H1 (cell line): ENCODE data around the gene UNC119B. TPM values are rescaled to one million over a fixed set of nuclear protein-coding genes. Genes with fewer than 3 reads are reported as not detected.

Source experiments
- CTCF ChIA-PET: fragments of 300-600 bp; sonication (Branson Sonifier 250); formaldehyde crosslinking; loops from one replicate; lab custom pipeline; 2021; ENCODE audit not compliant: partially characterized antibody; lab: Charles Lee
- POLR2A ChIA-PET: fragments of 300-600 bp; sonication (Branson Sonifier 250); formaldehyde crosslinking; loops from one replicate; lab custom pipeline; 2021; ENCODE audit warnings: inconsistent platforms; ENCODE audit not compliant: partially characterized antibody; lab: Charles Lee
- DNase-seq, 2 experiments: peaks; one replicate each; pipeline versions ENCODE4 v3.0.0 to v3.0.0-alpha.2; 2010 to 2022; ENCODE audit warnings: low spot score in 2 of 2, low read depth in 1 of 2, mixed read lengths in 1 of 2
- FAIRE-seq: peaks from 2 replicates; lab custom pipeline; 2011; peaks lifted over from hg19 to GRCh38; lab: Jason Lieb, UNC
- H2AFZ ChIP-seq: 2 replicates; pipeline ENCODE4 v1.8.1; 2012; ENCODE audit warnings: low read length, inconsistent platforms
- H2AK5ac ChIP-seq: 2 replicates; pipeline ENCODE4 v1.6.1; 2013; ENCODE audit warnings: low read depth, low read length
- H2BK120ac ChIP-seq: replicated peaks from 2 replicates; pipeline ENCODE3; 2013; ENCODE audit warnings: low read depth, low read length, inconsistent platforms
- H2BK12ac ChIP-seq: 2 replicates; pipeline ENCODE4 v1.6.1; 2013; ENCODE audit warnings: low read depth, low read length
- H2BK15ac ChIP-seq: 2 replicates; pipeline ENCODE4 v1.6.1; 2013; ENCODE audit warnings: low read length
- H2BK20ac ChIP-seq: 2 replicates; pipeline ENCODE4 v1.6.1; 2013; ENCODE audit warnings: low read length
- H2BK5ac ChIP-seq: 2 replicates; pipeline ENCODE4 v1.6.1; 2013; ENCODE audit warnings: low read depth, low read length
- H3K14ac ChIP-seq: 2 replicates; pipeline ENCODE4 v1.6.1; 2013; ENCODE audit warnings: inconsistent platforms; ENCODE audit not compliant: insufficient read length
- H3K18ac ChIP-seq: 2 replicates; pipeline ENCODE4 v1.6.1; 2013; ENCODE audit warnings: low read length; ENCODE audit errors: extremely low read depth
- H3K23ac ChIP-seq: 2 replicates; pipeline ENCODE4 v1.6.1; 2013; ENCODE audit warnings: inconsistent platforms; ENCODE audit not compliant: insufficient read length
- H3K23me2 ChIP-seq: 2 replicates; pipeline ENCODE4 v1.6.1; 2013; ENCODE audit warnings: low read depth, low read length
- H3K27ac ChIP-seq: 2 replicates; pipeline ENCODE4 v1.6.1; 2011; ENCODE audit warnings: low read depth, low read length, inconsistent platforms
- H3K27me3 ChIP-seq, 4 experiments: replicated peaks in 1 of 4; 1 replicate in 1 of 4; 2 replicates in 3 of 4; pipeline versions ENCODE4 v1.6.1 to v1.8.1; 2011 to 2013; ENCODE audit warnings: low read length in 3 of 4, mild to moderate bottlenecking in 3 of 4, inconsistent platforms in 2 of 4, mixed read lengths in 2 of 4, moderate library complexity in 1 of 4; ENCODE audit not compliant: control insufficient read depth in 3 of 4, insufficient read depth in 3 of 4; ENCODE audit errors: extremely low read depth in 1 of 4
- H3K36me3 ChIP-seq, 4 experiments: 2 replicates each; pipeline versions ENCODE4 v1.6.1 to v1.8.1; 2011 to 2013; ENCODE audit warnings: mild to moderate bottlenecking in 4 of 4, low read length in 3 of 4, moderate library complexity in 2 of 4, control low read depth in 1 of 4, inconsistent platforms in 1 of 4; ENCODE audit not compliant: insufficient read depth in 4 of 4, control insufficient read depth in 2 of 4
- H3K4ac ChIP-seq: replicated peaks from 2 replicates; pipeline ENCODE3; 2013; ENCODE audit warnings: low read length, low read depth, mixed read lengths, inconsistent platforms; ENCODE audit not compliant: insufficient read length
- H3K4me1 ChIP-seq, 4 experiments: replicated peaks in 1 of 4; 1 replicate in 1 of 4; 2 replicates in 3 of 4; pipeline versions ENCODE4 v1.6.1 to v1.8.1; 2011 to 2013; ENCODE audit warnings: low read length in 3 of 4, inconsistent platforms in 2 of 4, mixed read lengths in 1 of 4; ENCODE audit not compliant: insufficient read depth in 4 of 4, control insufficient read depth in 3 of 4
- H3K4me2 ChIP-seq, 2 experiments: 2 replicates each; pipeline versions ENCODE4 v1.6.1 to v1.8.1; 2011 to 2013; ENCODE audit warnings: low read depth in 2 of 2, low read length in 2 of 2, control low read depth in 1 of 2, inconsistent platforms in 1 of 2, mild to moderate bottlenecking in 1 of 2; ENCODE audit not compliant: insufficient read depth in 1 of 2
- H3K4me3 ChIP-seq, 4 experiments: fragments of 200-600, 300-600 bp in 1 of 4; sonication (generic), shearing (Covaris generic), sonication (Bioruptor Twin) in 1 of 4; 2 replicates each; pipeline versions ENCODE4 v1.5.1 to v1.8.1; 2011 to 2016; ENCODE audit warnings: low read length in 4 of 4, low read depth in 3 of 4, control low read depth in 2 of 4, inconsistent platforms in 2 of 4, mild to moderate bottlenecking in 2 of 4, mixed read lengths in 1 of 4, moderate library complexity in 1 of 4; ENCODE audit not compliant: insufficient read depth in 2 of 4; ENCODE audit errors: extremely low read depth in 1 of 4
- H3K56ac ChIP-seq: replicated peaks from 2 replicates; pipeline ENCODE3; 2013; ENCODE audit warnings: low read depth, mild to moderate bottlenecking, mixed read lengths, low read length, inconsistent platforms; ENCODE audit not compliant: insufficient read length
- H3K79me1 ChIP-seq: 2 replicates; pipeline ENCODE4 v1.6.1; 2013; ENCODE audit warnings: low read depth, low read length, control low read depth
- H3K79me2 ChIP-seq, 2 experiments: 2 replicates each; pipeline versions ENCODE4 v1.6.1 to v1.8.1; 2012 to 2013; ENCODE audit warnings: low read length in 2 of 2, mild to moderate bottlenecking in 2 of 2, inconsistent platforms in 1 of 2; ENCODE audit not compliant: insufficient read depth in 2 of 2, control insufficient read depth in 1 of 2
- H3K9ac ChIP-seq, 4 experiments: replicated peaks in 1 of 4; 1 replicate in 1 of 4; 2 replicates in 3 of 4; pipeline versions ENCODE4 v1.6.1 to v1.8.1; 2011 to 2013; ENCODE audit warnings: low read depth in 3 of 4, low read length in 3 of 4, control low read depth in 2 of 4, mild to moderate bottlenecking in 2 of 4, moderate library complexity in 2 of 4, inconsistent platforms in 1 of 4; ENCODE audit errors: extremely low read depth in 1 of 4
- H3K9me3 ChIP-seq, 2 experiments: 2 replicates each; pipeline versions ENCODE4 v1.6.1 to v1.8.1; 2012 to 2013; ENCODE audit warnings: mild to moderate bottlenecking in 2 of 2, moderate library complexity in 2 of 2, control low read depth in 1 of 2, inconsistent platforms in 1 of 2, low read depth in 1 of 2, low read length in 1 of 2, mixed read lengths in 1 of 2; ENCODE audit not compliant: insufficient read depth in 2 of 2
- H4K20me1 ChIP-seq, 2 experiments: replicated peaks in 1 of 2; 2 replicates each; pipeline versions ENCODE3 to v1.8.1; 2011 to 2013; ENCODE audit warnings: inconsistent platforms in 2 of 2, low read length in 2 of 2, mild to moderate bottlenecking in 1 of 2; ENCODE audit not compliant: insufficient read depth in 2 of 2, control insufficient read depth in 1 of 2
- H4K5ac ChIP-seq: 2 replicates; pipeline ENCODE4 v1.6.1; 2013; ENCODE audit warnings: low read length, low read depth, mixed read lengths, inconsistent platforms; ENCODE audit not compliant: insufficient read length
- H4K8ac ChIP-seq: 2 replicates; pipeline ENCODE4 v1.8.0; 2013; ENCODE audit warnings: mild to moderate bottlenecking, moderate library complexity, low read length, inconsistent platforms; ENCODE audit not compliant: insufficient read depth; ENCODE audit errors: extremely low read depth
- H4K91ac ChIP-seq: replicated peaks from 2 replicates; pipeline ENCODE3; 2013; ENCODE audit warnings: low read length, mixed read lengths, inconsistent platforms; ENCODE audit not compliant: insufficient read length
- ATF2 ChIP-seq: IDR thresholded peaks from 2 replicates; pipeline ENCODE4 v1.6.1; 2012; ENCODE audit warnings: low read length, inconsistent platforms
- CTBP2 ChIP-seq: IDR thresholded peaks from 2 replicates; pipeline ENCODE4 v1.7.0; 2011; ENCODE audit warnings: borderline replicate concordance, mild to moderate bottlenecking, moderate library complexity, mixed read lengths, low read length; ENCODE audit not compliant: insufficient read depth, insufficient read length
- CTCF ChIP-seq, 3 experiments: IDR thresholded peaks; 1 replicate in 2 of 3; 2 replicates in 1 of 3; pipeline versions ENCODE4 v1.5.1 to v1.6.1; 2011; ENCODE audit warnings: low read length in 3 of 3, mild to moderate bottlenecking in 3 of 3, inconsistent platforms in 2 of 3, low read depth in 1 of 3, moderate library complexity in 1 of 3; ENCODE audit not compliant: insufficient read depth in 1 of 3; ENCODE audit errors: control extremely low read depth in 1 of 3
- HDAC2 ChIP-seq, 2 experiments: fragments of 300-600 bp in 1 of 2; sonication (generic) in 1 of 2; IDR thresholded peaks; 2 replicates each; pipeline ENCODE4 v1.6.1; 2011 to 2012; ENCODE audit warnings: low read depth in 2 of 2, low read length in 2 of 2, mild to moderate bottlenecking in 2 of 2, moderate library complexity in 2 of 2, borderline replicate concordance in 1 of 2, inconsistent platforms in 1 of 2
- NRF1 ChIP-seq: IDR thresholded peaks from 2 replicates; pipeline ENCODE4 v1.6.1; 2011; ENCODE audit warnings: mild to moderate bottlenecking, low read depth, low read length, improper control_type of control experiment
- RXRA ChIP-seq: IDR thresholded peaks from 2 replicates; pipeline ENCODE4 v1.6.1; 2011; ENCODE audit warnings: low read depth, mild to moderate bottlenecking, low read length, moderate library complexity; ENCODE audit not compliant: insufficient read depth
- SP2 ChIP-seq: IDR thresholded peaks from 2 replicates; pipeline ENCODE4 v1.6.1; 2012; ENCODE audit warnings: mild to moderate bottlenecking, low read length, inconsistent platforms
- ZNF274 ChIP-seq: IDR thresholded peaks from 2 replicates; pipeline ENCODE4 v1.7.0; 2012; ENCODE audit warnings: low read length, borderline replicate concordance; ENCODE audit errors: extremely low read depth
- WGBS, 2 experiments: shearing (Covaris generic) in 1 of 2; methylation state at CpG; one replicate each; pipeline versions ENCODE4 v1.1.6 to v1.1.7; 2013 to 2015; ENCODE audit warnings: low lambda C conversion rate in 2 of 2, mixed read lengths in 2 of 2, inconsistent platforms in 1 of 2, low coverage in 1 of 2, missing lambda C conversion rate in 1 of 2; ENCODE audit not compliant: insufficient replicate concordance in 2 of 2, insufficient coverage in 1 of 2, insufficient read length in 1 of 2; ENCODE audit errors: extremely low coverage in 1 of 2, missing lambda C conversion rate in 1 of 2; 5-methylcytosine and 5-hydroxymethylcytosine counted together
- polyA plus RNA-seq, 7 experiments: library from polyadenylated mRNA; depleted of rRNA in 3 of 7; stranded (reverse) in 5 of 7; unstranded in 2 of 7; fragments of >200 nt in 5 of 7; fragments of 200-250 nt in 2 of 7; gene quantifications; 1 replicate in 5 of 7; 2 replicates in 1 of 7; 4 replicates in 1 of 7; pipeline versions ENCODE4 v1.2.1 to v1.2.3, GENCODE V29; 2011 to 2013; ENCODE audit warnings: missing spikeins in 2 of 7, mixed read lengths in 2 of 7
- total RNA-seq: library from RNA; stranded (reverse); fragmentation: NEBNext Ultra II Directional; extraction: Animal tissue kit (Norgen Biotek cat#: 25700); gene quantifications from 2 replicates; pipeline ENCODE4 v1.2.1, GENCODE V29; 2021

UNC119B gene
- total and polyA plus RNA-seq, 2 of the 8 experiments (the other 6 are each of a cell fraction or from before 2014, with no cell fraction given), result 40.5 to 50.1 TPM

GRCh38 chr12:120697344-120697743 lies 12.9 kb upstream of the UNC119B start:
- H3K27me3 ChIP-seq, result no peaks in the 10 kb centered on the region
- no peak for DNase-seq
- no peak overlapping the region for H4K5ac ChIP-seq
- H3K4me1 ChIP-seq, result peaks cover 3 to 18% (median 5%) of the 10 kb centered on the region in 4 experiments; a peak in 5 of 7 replicates
- H4K8ac ChIP-seq, result no peak overlapping the region
- no peak overlapping the region for H2AFZ ChIP-seq
- no peak overlapping the region for H3K4me2 ChIP-seq
- FAIRE-seq, result no peak
- CTCF ChIA-PET, result interaction anchor here (1.6 to 1.9 kb wide), 3 partner anchors 10 to 51 kb away, joined by 5 to 11 read pairs (median 6); no protein-coding TSS in a partner anchor
- no peak overlapping the region for H3K56ac ChIP-seq
- no peak overlapping the region for H2BK12ac ChIP-seq
- H3K9me3 ChIP-seq, result no peaks in the 10 kb centered on the region
- no peak overlapping the region for H3K4me3 ChIP-seq
- no peak overlapping the region for H3K4ac ChIP-seq
- no peak overlapping the region for H3K9ac ChIP-seq
- H3K23ac ChIP-seq, result no peak overlapping the region
- peaks cover 3 to 5% of the 10 kb centered on the region in 2 experiments for H4K20me1 ChIP-seq
- H2BK5ac ChIP-seq, result no peak overlapping the region
- POLR2A ChIA-PET, result interaction anchor here (0.6 to 6.6 kb wide), 5 partner anchors 8 to 55 kb away, joined by 3 to 42 read pairs (median 3); partner anchors contain the start of gene UNC119B
- no peak overlapping the region for H3K14ac ChIP-seq
- H2BK120ac ChIP-seq, result no peak overlapping the region
- H3K79me2 ChIP-seq, result peaks cover 2 to 34% of the 10 kb centered on the region in 2 experiments
- H3K23me2 ChIP-seq, result no peaks in the 10 kb centered on the region
- no peak overlapping the region for H3K18ac ChIP-seq
- no peak overlapping the region for H4K91ac ChIP-seq
- no peak overlapping the region for H2BK15ac ChIP-seq
- no peak overlapping the region for H2AK5ac ChIP-seq
- H3K36me3 ChIP-seq, result peaks cover 28 to 80% (median 64%) of the 10 kb centered on the region in 4 experiments
- 100% methylated on average over 1 of the region's 1 CpG; no CpG with 5 or more reads in 1 of the 2 experiments for WGBS, 2 experiments
- no peak overlapping the region for H2BK20ac ChIP-seq
- no peak overlapping the region for H3K27ac ChIP-seq
- H3K79me1 ChIP-seq, result peaks cover 10% of the 10 kb centered on the region; the same call in 1 of the 2 replicates
- TF ChIP-seq NRF1 (no peak), SP2 (no peak), CTCF (IDR thresholded peaks at IDR 0.05; ENCODE audit: control extremely low read depth in 1 of 3, insufficient read depth in 1 of 3, low read depth in 1 of 3, low read length in 3 of 3) (no peak), CTBP2 (no peak), ATF2 (no peak), HDAC2 (IDR thresholded peaks at IDR 0.05; ENCODE audit: borderline replicate concordance in 1 of 2, low read depth in 2 of 2, low read length in 2 of 2) (no peak), RXRA (no peak), ZNF274 (no peak)
